ENCODE results near the gene ANO9.

The ANO9 gene

GRCh38 chr11:380491-380890 lies 61.3 kb downstream of the ANO9 start:
- no peak for DNase-seq

- DNase-seq, result no peak
Measured at GRCh38 chr11:380095-380480, 61.7 kb downstream of the ANO9 start.

GRCh38 chr11:379205-380094 lies 62.4 kb downstream of the ANO9 start:
- no peak for DNase-seq

- DNase-seq, result no peak
Measured at GRCh38 chr11:377883-378500, 63.8 kb downstream of the ANO9 start.

- DNase-seq, result no peak
Measured at GRCh38 chr11:377174-377865, 64.5 kb downstream of the ANO9 start.

GRCh38 chr11:376531-377173 lies 65.2 kb downstream of the ANO9 start:
- DNase-seq, result no peak

GRCh38 chr11:375065-376025 lies 66.5 kb downstream of the ANO9 start:
- DNase-seq, result no peak

GRCh38 chr11:373716-374551 lies 67.9 kb downstream of the ANO9 start:
- no peak for DNase-seq

- no peak for DNase-seq
Measured at GRCh38 chr11:372809-373715, 68.7 kb downstream of the ANO9 start.

- DNase-seq, result no peak
Measured at GRCh38 chr11:371716-372590, 69.9 kb downstream of the ANO9 start.

GRCh38 chr11:371051-371450 lies 70.8 kb downstream of the ANO9 start:
- DNase-seq, result no peak

- DNase-seq, result no peak
Measured at GRCh38 chr11:370070-370941, 71.5 kb downstream of the ANO9 start.

- DNase-seq, result peak; percentile 24 to 36
Measured at GRCh38 chr11:369336-370018, 72.3 kb downstream of the ANO9 start, which contains the start of gene B4GALNT4. Gene B4GALNT4, plus strand, starts transcription at chr11:369499. Its CDS starts 305 bp downstream, at chr11:369804.

GRCh38 chr11:368414-369335 lies 73.1 kb downstream of the ANO9 start:
- no peak for DNase-seq

- no peak for DNase-seq
Measured at GRCh38 chr11:367956-368413, 73.8 kb downstream of the ANO9 start.

Measured in stimulated activated CD4-positive, alpha-beta T cell treated with anti-CD3 and anti-CD28 coated beads, Interleukin-4, amount 100 ng/mL, for 4 hours (primary cell).